HG03039 (cell line): ENCODE results near the gene GLYR1.
A peak's percentile ranks its signal among the peaks of the same experiment; 100 is the strongest.

ENCODE experiments used
- ATAC-seq: cut with Tn5 transposase; IDR thresholded peaks from one replicate; pipeline ENCODE4 v1.9.1; 2021; ENCODE audit warnings: mild to moderate bottlenecking, moderate library complexity; ENCODE audit not compliant: unreplicated experiment

Gene GLYR1

GRCh38 chr16:4768549-4769305 is 78.4 kb downstream of the GLYR1 start:
- peak; percentile 50 for ATAC-seq

- ATAC-seq: no peak
Observed at GRCh38 chr16:4767872-4768548, 79.1 kb downstream of the GLYR1 start.

- ATAC-seq: peak; percentile 72
Observed at GRCh38 chr16:4766875-4767628, 80.0 kb downstream of the GLYR1 start, which contains the start of gene ZNF500. Gene ZNF500, minus strand, starts transcription at chr16:4767162. Its CDS starts 1,184 bp downstream, at chr16:4765978.

- no peak for ATAC-seq
Observed at GRCh38 chr16:4765511-4766474, 81.3 kb downstream of the GLYR1 start.

- no peak for ATAC-seq
Observed at GRCh38 chr16:4763791-4764190, 83.3 kb downstream of the GLYR1 start.

GRCh38 chr16:4762205-4762604 is 84.9 kb downstream of the GLYR1 start:
- ATAC-seq: no peak

GRCh38 chr16:4760221-4760910 is 86.7 kb downstream of the GLYR1 start:
- no peak for ATAC-seq

GRCh38 chr16:4755687-4756086 is 91.4 kb downstream of the GLYR1 start:
- ATAC-seq: no peak

- ATAC-seq: no peak
Observed at GRCh38 chr16:4754865-4755264, 92.2 kb downstream of the GLYR1 start.

- ATAC-seq: no peak
Observed at GRCh38 chr16:4753227-4753626, 93.9 kb downstream of the GLYR1 start.
